ENCODE results near the gene WDR88.
A peak's percentile ranks its signal among the peaks of the same experiment; 100 is the strongest.
"Not testable (repeated sequence)": the region's sequence is repeated elsewhere in the genome, so short reads cannot be mapped to it uniquely, and the experiment has no call there.

WDR88 gene

DNA sequence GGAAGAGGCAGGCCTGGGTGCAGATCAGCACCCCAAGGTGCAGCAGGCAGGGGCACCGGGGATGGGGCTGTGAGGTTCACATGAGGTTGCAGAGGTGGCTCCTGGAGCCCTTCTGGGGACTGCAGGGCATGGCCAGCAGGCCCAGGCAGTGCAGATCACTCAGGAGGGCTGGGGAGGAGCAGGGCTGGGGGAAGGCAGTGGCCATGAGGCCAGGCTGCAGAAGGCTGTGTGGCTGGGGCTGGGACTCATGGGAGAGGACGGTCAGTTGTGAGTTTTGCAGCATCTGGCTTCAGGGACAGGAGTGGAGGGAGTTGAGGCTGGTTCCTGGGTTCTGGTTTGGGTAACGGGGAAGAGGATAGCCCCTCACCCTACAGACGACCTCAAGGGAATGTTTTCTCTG lies 7.3 kb downstream of the WDR88 start:
- H3K4me3 ChIP-seq (ENCODE audit: low read length), result no peak overlapping the region
- no peak for DNase-seq (ENCODE audit: low read depth)
- TF ChIP-seq, protein P1, sequence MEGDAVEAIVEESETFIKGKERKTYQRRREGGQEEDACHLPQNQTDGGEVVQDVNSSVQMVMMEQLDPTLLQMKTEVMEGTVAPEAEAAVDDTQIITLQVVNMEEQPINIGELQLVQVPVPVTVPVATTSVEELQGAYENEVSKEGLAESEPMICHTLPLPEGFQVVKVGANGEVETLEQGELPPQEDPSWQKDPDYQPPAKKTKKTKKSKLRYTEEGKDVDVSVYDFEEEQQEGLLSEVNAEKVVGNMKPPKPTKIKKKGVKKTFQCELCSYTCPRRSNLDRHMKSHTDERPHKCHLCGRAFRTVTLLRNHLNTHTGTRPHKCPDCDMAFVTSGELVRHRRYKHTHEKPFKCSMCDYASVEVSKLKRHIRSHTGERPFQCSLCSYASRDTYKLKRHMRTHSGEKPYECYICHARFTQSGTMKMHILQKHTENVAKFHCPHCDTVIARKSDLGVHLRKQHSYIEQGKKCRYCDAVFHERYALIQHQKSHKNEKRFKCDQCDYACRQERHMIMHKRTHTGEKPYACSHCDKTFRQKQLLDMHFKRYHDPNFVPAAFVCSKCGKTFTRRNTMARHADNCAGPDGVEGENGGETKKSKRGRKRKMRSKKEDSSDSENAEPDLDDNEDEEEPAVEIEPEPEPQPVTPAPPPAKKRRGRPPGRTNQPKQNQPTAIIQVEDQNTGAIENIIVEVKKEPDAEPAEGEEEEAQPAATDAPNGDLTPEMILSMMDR (conservative IDR thresholded peaks at IDR 0.05; ENCODE audit: low read length), result no peak

DNA sequence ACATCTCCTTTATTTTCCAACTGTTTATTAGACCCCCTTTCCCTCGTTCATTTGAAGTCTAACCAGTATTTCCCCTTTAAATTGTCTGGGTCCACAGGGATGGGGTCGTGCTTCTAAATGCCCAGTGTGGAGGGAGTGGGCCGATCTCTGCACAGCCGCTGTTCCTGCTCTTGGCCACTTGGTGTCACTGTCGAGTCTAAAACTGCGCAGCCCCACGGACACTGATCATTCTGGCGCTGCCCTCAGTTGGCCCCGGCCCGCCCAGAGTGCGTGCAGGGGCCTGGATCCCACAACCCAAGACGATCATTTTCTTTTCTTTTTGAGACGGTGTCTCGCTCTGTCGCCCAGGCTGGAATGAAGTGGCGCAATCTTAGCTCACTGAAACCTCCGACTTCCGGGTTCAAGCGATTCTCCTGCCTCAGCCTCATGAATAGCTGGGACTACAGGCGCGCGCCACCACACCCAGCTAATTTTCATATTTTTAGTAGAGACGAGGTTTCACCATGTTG lies 12.0 kb downstream of the WDR88 start:
- TF ChIP-seq, protein P1 (conservative IDR thresholded peaks at IDR 0.05; ENCODE audit: low read length), result peak; percentile 96
- peak; percentile 38 for DNase-seq (ENCODE audit: low read depth)
- H3K4me3 ChIP-seq (ENCODE audit: low read length), result no peak overlapping the region

DNA sequence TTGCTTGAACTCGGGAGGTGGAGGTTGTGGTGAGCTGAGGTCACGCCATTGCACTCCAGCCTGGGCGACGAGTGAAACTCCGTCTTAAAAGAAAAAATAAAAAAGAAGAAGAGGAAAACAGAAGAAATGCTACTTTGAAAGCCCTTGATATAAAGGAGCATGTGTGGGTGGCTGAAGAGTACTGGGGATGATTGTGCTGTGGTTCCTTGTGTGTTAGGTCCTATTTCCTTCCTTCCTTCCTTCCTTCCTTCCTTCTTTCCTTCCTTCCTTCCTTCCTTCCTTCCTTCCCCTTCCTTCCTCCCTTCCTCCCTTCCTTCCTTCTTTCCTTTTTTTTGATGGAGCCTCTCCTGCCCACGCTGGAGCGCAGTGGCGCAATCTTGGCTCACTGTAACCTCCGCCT lies 14.3 kb downstream of the WDR88 start:
- H3K4me3 ChIP-seq (ENCODE audit: low read length), result no peak overlapping the region
- TF ChIP-seq, protein P1 (conservative IDR thresholded peaks at IDR 0.05; ENCODE audit: low read length), result no peak
- DNase-seq (ENCODE audit: low read depth), result no peak

DNA sequence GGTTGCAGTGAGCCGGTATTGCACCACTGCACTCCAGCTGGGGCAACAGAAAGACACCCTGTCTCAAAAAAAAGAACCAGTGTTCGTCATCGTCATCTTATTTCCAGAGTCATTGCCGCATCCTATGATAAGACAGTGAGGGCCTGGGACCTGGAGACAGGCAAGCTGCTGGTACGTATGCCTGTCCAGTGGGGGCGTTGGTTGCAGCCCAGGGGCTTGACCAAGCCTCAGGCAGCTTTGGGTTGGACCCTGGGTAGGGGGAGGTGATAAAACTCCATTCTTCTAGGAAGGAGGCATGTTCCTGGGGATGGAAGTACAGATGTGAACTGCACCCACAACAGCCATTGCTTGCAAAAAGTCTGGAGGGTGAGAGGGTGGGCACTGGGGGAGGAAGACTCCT lies 15.6 kb downstream of the WDR88 start:
- TF ChIP-seq, protein P1 (conservative IDR thresholded peaks at IDR 0.05; ENCODE audit: low read length), result no peak

DNA sequence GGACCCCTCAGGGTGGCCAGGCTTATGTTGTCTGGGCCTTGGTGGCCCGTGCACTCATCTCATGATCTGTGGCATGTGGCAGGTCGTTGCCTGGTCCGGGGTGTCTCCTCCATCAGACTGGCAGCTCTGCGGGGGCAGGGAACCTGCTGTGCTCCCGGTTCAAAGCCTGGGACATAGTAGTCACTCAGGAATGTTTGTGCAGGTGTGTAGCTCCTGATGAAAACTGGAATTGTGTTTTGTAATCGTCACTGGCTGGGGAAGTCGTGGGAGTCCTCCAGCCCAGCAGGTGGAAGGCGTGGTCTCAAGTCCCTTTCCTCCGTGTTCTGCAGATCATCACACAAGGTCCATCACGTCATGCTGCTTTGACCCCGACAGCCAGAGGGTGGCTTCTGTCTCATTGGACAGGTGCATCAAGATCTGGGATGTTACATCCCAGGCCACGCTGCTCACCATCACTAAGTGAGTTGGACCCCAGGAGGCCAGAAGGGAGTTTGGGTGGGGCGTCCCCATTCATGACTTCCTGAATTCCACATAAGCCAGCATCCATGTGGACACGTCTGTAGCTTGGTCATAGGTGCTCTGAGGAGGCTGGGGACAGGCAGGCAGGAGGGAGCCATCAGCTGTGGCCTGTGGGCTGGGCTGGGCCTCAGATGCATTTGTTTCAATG lies 19.1 kb downstream of the WDR88 start:
- DNase-seq (ENCODE audit: low read depth), result no peak
- no peak overlapping the region for H3K4me3 ChIP-seq (ENCODE audit: low read length)
- TF ChIP-seq, protein P1 (conservative IDR thresholded peaks at IDR 0.05; ENCODE audit: low read length), result no peak

More for the DNA sequence above, 15.6 kb downstream of the WDR88 start:
- DNase-seq (ENCODE audit: low read depth), result no peak
- H3K4me3 ChIP-seq (ENCODE audit: low read length), result no peak overlapping the region

DNA sequence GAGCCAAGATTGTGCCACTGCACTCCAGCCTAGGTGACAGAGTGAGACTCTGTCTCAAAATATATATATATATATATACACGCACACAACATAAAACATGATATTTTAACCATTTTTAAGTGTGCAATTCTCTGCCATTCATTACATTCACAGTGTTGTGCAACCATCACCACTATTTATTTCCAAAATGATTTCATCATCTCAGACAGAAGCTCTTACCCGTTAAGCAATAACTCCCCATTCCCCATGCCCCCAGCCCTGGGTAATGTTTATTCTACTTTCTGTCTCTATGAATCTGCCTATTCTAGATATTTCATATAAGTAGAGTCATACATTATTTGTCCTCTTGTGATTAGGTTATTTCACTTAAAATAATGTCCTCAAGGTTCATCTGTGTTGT lies 20.3 kb downstream of the WDR88 start:
- TF ChIP-seq, protein P1 (conservative IDR thresholded peaks at IDR 0.05; ENCODE audit: low read length), result no peak
- H3K4me3 ChIP-seq (ENCODE audit: low read length), result no peak overlapping the region
- DNase-seq (ENCODE audit: low read depth), result no peak

DNA sequence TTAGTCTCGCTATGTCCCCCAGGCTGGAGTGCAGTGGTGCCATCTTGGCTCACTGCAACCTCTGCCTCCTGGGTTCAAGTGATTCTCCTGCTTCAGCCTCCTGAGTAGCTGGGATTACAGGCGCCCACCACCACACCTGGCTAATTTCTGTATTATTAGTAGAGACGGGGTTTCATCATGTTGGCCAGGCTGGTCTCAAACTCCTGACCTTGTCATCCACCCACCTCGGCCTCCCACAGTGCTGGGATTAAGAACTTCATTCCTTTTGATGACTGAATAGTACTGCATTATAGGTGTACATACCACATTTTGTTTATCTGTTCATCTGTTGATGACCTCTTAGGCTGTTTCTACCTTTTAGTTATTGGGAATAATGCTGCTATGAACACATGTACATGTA lies 20.7 kb downstream of the WDR88 start:
- DNase-seq (ENCODE audit: low read depth); H3K4me3 ChIP-seq (ENCODE audit: low read length): not testable (repeated sequence)

DNA sequence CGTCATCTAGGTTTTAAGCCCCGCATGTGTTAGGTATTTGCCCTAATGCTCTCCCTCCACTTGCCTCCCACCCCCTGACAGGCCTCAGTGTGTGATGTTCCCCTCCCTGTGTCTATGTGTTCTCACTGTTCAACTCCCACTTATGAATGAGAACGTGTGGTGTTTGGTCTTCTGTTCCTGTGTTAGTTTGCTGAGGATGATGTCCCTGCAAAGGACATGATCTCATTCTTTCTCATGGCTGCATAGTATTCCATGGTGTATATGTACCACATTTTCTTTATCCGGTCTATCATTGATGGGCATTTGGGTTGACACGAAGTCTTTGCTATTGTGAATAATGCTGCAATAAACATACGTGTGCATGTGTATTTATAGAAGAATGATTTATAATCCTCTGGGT lies 22.4 kb downstream of the WDR88 start:
- not testable (repeated sequence) for H3K4me3 ChIP-seq (ENCODE audit: low read length); DNase-seq (ENCODE audit: low read depth)

All from AG10803 (cell line).